GM21423 (cell line): Measurements from ENCODE around the gene LRP5.

Experiments used
- ATAC-seq: cut with Tn5 transposase; IDR thresholded peaks from one replicate; pipeline ENCODE4 v1.9.1; 2021; ENCODE audit warnings: mild to moderate bottlenecking, moderate library complexity; ENCODE audit not compliant: unreplicated experiment

LRP5 gene

DNA sequence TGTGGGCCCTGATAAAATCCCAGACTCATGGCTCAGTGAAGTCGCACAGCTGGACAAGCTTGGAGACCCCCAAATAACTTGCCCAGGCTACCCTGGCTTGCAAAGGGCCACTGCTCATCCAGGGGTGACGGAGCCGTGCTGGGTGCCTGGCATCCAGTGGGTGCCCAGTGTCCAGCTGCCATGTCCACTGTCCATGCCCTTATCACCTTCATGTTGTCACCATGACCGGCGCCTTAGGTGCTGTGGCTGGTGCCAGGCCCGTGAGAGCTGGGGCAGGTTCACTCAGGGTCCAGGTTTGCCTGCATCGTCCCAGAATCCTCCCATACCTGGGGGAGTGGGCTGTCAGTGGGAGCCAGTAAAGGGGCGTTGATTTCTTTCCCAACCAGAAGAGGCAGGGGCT lies 57.4 kb downstream of the LRP5 start:
- no peak for ATAC-seq

DNA sequence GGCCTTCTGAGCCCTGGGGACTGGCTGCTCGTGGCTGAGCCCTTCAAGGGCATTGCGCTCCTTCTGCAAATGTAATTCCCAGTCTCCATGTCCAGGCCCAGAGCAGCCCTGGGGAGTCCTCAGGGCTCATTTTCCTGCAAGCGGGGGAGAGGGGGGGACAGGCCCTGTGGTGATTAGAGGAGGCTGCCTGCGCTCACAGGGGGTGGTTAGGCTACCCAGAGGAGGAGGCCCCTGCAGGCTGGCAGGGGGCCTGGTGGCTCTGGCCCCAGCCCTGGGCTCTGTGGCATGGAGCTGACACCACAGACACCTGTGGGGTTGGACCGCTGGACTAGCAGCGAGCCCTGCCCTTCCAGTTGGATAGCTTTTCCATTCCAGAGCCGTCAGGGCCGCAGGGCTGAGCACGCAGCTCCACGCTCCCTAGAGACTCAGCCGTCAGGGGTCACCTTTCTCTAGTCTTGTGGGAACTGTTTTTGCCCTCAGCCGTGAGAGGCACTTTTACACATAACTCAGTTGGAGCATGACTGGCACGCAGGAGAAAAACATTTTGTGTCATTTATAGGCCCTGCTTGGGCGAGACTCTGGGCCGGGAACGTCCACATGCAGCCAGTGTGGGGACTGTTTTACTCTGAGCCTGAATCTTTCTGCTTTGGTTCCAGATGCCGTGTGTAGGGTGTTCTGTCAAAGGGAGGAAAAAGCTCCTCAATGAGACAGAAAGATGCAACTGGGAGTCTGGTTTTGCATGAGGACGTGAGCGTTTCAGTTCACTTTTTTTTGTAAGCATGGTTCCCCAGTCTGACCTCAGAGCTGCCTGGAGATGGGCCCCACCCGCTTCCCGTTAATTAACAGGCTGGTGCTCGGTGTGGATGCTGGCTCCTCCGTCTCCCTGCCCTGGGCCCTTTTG lies 58.1 kb downstream of the LRP5 start:
- ATAC-seq = peak; percentile 67

GRCh38 chr11:68371171-68372041 lies 59.0 kb downstream of the LRP5 start:
- ATAC-seq = no peak

DNA sequence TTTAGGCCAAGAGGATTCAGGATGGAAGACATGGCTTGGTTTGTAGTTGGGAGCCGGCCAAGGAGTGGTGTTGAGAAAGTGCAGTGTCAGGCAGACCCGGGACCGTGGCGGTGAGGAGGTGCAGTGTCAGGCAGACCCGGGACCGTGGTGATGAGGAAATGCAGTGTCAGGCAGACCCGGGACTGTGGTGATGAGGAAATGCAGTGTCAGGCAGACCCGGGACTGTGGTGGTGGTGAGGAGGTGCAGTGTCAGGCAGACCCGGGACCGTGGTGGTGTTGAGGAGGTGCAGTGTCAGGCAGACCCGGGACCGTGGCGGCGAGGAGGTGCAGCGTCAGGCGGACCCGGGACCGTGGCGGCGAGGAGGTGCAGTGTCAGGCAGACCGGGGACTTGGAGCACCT lies 59.7 kb downstream of the LRP5 start:
- ATAC-seq = no peak

DNA sequence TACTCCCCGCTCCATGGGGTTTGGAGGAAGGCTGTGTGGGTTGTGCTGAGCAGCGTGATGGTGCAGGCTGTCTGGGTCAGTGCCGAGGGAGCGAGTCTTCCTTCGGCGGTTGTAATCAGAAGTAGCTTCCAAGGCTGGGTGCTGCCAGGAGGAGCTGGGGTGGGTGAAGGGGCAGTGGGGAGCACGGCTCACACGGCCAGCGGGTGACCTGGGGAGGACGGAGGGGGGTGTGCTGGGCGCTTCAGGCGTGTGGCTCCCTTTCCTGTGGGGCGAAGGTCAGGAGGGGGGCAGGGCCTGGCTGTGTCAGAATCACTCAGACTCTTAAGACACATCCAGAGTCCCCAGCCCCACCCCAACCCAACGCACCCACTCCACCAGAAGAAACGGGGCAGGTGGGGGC lies 60.2 kb downstream of the LRP5 start:
- no peak for ATAC-seq

DNA sequence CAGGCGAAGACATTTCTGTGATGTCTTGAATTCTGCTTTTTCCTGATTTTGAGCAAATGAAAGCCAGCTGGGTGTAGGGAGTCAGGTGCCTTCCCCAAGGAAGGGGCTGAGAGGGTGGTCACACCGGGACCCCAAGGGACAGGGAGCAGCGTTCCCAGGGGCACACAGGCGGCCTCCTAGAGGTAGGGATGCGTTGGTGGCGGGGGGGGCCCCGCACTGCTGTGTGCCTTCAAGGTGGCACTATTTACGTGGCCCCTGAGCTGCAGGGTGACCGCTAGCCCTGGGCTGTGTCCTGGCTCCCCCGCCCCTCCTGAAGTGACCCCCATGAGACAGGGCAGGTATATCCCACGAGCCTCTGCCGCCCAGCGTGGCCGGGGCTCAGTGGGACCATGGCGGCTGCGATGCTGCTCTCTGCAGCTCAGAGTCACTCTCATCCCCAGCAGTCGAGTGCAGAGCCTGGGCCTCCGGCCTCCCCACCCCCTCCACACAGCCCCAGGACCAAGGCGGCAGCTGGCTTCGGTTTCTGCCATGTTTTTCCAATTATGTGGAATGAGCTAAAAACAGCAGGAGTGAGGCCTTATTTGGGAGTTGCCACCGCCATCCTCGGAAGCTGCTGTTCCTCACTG lies 60.9 kb downstream of the LRP5 start:
- no peak for ATAC-seq

- ATAC-seq = no peak
Measured at GRCh38 chr11:68373815-68374501, 61.6 kb downstream of the LRP5 start.

- ATAC-seq = no peak
Measured at GRCh38 chr11:68374531-68374930, 62.1 kb downstream of the LRP5 start.

DNA sequence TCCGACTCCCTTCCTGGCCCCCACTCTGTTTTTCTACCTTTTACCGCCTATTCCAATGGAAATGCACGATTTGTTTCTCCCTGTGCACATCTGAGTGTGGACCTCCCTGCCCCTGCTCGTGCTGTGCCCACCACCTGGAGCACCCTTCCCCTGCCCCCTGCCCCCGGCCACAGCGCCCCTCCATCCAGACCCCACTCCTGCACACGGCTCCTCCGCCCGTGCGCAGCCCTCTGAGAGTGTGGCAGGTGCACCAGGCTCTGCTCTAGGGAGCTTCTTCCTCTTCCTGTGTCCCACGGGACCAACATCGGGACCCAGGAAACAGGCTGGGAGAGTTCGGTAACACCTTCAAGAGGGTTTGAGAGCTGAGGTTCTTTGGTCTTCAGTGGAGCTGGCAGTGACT lies 62.9 kb downstream of the LRP5 start:
- no peak for ATAC-seq

DNA sequence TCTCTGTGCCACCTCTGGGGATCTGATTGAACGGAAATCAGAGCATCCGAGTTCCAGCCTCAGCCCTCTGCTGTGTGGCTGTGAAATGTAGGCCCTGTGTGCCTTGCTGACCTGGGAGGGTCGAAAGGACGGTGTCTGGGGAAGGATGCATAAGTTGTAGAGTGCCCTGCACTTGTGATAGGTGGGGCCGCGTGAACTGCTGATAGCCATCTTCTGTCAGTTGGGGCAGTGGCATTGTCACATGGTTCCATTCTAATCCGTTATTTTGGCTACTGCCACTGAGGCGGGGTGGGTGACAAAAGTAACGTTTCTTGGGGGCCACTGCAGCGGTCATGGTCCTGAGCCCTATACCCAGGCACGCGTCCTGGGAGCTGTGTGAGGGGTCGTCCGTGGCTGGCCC lies 63.4 kb downstream of the LRP5 start:
- ATAC-seq = no peak

- no peak for ATAC-seq
Measured at GRCh38 chr11:68377389-68377795, 65.0 kb downstream of the LRP5 start.

- ATAC-seq = no peak
Measured at GRCh38 chr11:68379206-68379605, 66.8 kb downstream of the LRP5 start.

DNA sequence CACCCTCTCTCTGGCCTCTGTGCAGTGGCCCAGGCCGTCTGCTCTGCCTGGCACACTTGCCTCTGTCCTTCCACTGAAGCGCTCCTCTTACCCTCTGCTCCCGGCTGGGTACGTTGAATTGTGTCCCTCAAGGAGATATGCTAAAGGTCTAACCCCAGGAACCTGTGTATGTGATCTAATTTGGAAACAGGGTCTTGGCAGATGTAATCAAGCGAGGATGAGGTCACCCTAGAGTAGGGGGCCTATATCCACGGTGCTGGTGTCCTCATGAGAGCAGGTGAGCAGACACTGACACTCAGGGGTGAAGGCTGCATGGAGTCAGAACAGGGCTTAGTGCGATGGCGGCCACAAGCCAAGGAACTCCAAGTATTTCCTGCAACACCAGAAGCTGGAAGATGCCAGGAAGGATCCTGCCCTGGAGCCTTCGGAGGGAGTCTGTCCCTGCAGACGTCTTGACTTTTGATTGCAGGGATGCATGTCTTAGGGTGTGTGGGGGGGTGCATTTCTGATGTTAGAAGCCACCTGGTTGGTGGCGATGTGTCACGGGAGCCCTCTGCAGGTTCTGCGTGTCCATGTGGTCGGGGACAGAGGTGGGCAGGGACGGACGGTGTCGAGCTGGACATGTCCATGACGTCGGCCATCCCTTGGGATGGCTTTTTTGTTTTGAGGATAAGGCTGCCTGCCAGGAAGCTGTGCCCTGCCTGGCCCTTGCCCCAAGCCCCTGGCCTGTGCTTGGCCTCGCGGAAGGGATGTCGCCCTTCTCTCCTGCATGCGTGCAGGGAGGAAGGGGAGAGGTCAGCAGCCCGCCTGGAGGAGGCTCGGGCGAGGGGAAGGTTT lies 68.6 kb downstream of the LRP5 start:
- no peak for ATAC-seq

- ATAC-seq = no peak
Measured at GRCh38 chr11:68381716-68382115, 69.3 kb downstream of the LRP5 start.

- ATAC-seq = no peak
Measured at GRCh38 chr11:68382358-68382998, 70.1 kb downstream of the LRP5 start.

- ATAC-seq = no peak
Measured at GRCh38 chr11:68383976-68384501, 71.6 kb downstream of the LRP5 start.

DNA sequence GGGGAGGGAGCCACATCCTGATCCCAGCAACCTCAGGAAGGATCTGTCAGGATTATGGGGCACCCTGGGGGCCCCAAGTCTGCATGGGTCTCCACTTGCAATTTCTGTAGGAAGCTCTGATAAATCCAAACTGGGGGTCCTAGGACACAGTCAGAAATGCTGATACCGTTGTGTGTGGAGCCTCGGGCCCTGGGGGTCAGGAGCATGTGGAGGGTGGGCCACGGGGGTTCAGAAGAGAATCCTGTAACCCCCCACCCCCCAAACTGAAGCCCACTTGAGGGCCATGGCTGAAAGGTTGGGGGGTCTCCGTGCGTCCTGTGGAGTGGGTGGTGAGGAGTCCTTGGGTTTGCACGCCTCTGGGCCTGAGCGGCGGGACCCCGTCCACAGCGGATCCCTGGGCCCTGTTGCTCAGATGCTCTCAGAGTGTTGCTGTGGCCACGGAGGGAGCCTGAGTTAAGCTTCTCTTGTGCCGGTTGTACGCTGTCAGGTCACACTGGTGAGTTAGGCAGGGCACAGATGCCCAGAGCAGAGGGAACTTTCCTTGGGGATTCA lies 72.2 kb downstream of the LRP5 start:
- no peak for ATAC-seq

DNA sequence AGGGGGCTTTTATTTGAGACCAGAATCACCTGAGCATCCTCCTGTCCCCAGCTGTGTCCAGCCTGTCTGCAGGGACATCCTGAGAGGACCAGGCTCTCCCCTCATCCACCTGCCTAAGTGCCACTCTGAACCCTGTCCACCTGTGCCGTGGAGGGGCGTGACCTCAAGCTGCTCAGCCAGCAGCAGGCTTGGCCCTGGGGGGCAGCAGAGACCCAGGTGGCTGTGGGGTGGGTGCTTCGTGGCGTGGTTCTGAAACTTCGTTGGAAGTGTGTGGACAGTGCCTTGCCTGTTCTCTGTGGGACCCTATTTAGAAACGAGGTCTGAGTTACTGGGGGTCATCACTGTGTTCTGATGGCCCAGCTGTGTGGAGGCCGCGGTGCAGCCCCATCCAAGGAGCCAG lies 72.7 kb downstream of the LRP5 start:
- ATAC-seq = no peak
